ENCODE measurements around the gene C21orf58. TPM values are rescaled to one million over a fixed set of nuclear protein-coding genes. Genes with fewer than 3 reads are reported as not detected.

The C21orf58 gene
- total and polyA plus RNA-seq, 5 donors from 2014 or later: 0.64 to 5.2 (median 0.90) TPM

GRCh38 chr21:46351476-46352163, 27.9 kb upstream of the C21orf58 start:
- no peak for ATAC-seq (ENCODE audit: low read depth in 2 of 2)
- H3K4me3 Mint-ChIP-seq: no peak overlapping the region
- H3K27ac ChIP-seq (ENCODE audit: insufficient read depth, low read length, poor library complexity, severe bottlenecking): no peak overlapping the region
- no peak for DNase-seq
- no peaks in the 10 kb centered on the region for H3K9me3 ChIP-seq (ENCODE audit: control insufficient read depth in 2 of 2, low read length in 2 of 2)
- no peak overlapping the region for H3K4me3 ChIP-seq (ENCODE audit: low read depth, low read length)
- no peaks in the 10 kb centered on the region for H3K27me3 Mint-ChIP-seq
- peak overlapping the region in 1 of 3 donors; percentile 8 for H3K27ac Mint-ChIP-seq
- H3K4me1 ChIP-seq (ENCODE audit: control insufficient read depth, insufficient read depth, low read length, poor library complexity, severe bottlenecking): no peaks in the 10 kb centered on the region
- no peaks in the 10 kb centered on the region for H3K9me3 Mint-ChIP-seq
- H3K36me3 ChIP-seq (ENCODE audit: control insufficient read depth, insufficient read depth, low read length): peaks cover 81% of the 10 kb centered on the region
- peaks cover 37% of the 10 kb centered on the region for H3K36me3 Mint-ChIP-seq
- H3K27me3 ChIP-seq (ENCODE audit: control insufficient read depth, insufficient read depth, low read length): no peaks in the 10 kb centered on the region
- no peaks in the 10 kb centered on the region for H3K4me1 Mint-ChIP-seq

GRCh38 chr21:46350981-46351380, 27.3 kb upstream of the C21orf58 start:
- Mint-ChIP-seq H3K27ac (peak overlapping the region in 1 of 3 donors; percentile 8), H3K27me3 (no peaks in the 10 kb centered on the region), H3K4me1 (no peaks in the 10 kb centered on the region), H3K36me3 (peaks cover 41% of the 10 kb centered on the region), H3K9me3 (no peaks in the 10 kb centered on the region), H3K4me3 (no peak overlapping the region)
- no peak overlapping the region for H3K27ac ChIP-seq (ENCODE audit: insufficient read depth, low read length, poor library complexity, severe bottlenecking)
- no peak overlapping the region for H3K4me3 ChIP-seq (ENCODE audit: low read depth, low read length)
- no peak for DNase-seq
- H3K27me3 ChIP-seq (ENCODE audit: control insufficient read depth, insufficient read depth, low read length): no peaks in the 10 kb centered on the region
- no peaks in the 10 kb centered on the region for H3K9me3 ChIP-seq (ENCODE audit: control insufficient read depth in 2 of 2, low read length in 2 of 2)
- no peak for ATAC-seq (ENCODE audit: low read depth in 2 of 2)
- H3K4me1 ChIP-seq (ENCODE audit: control insufficient read depth, insufficient read depth, low read length, poor library complexity, severe bottlenecking): no peaks in the 10 kb centered on the region
- peaks cover 86% of the 10 kb centered on the region for H3K36me3 ChIP-seq (ENCODE audit: control insufficient read depth, insufficient read depth, low read length)

- Mint-ChIP-seq H3K27ac (no peak overlapping the region), H3K4me1 (no peaks in the 10 kb centered on the region), H3K9me3 (no peaks in the 10 kb centered on the region), H3K36me3 (peaks cover 45% of the 10 kb centered on the region), H3K27me3 (no peaks in the 10 kb centered on the region), H3K4me3 (no peak overlapping the region)
- no peak for DNase-seq
- Histone ChIP-seq H3K9me3 (ENCODE audit: control insufficient read depth in 2 of 2, low read length in 2 of 2) (no peaks in the 10 kb centered on the region), H3K27ac (ENCODE audit: insufficient read depth, low read length, poor library complexity, severe bottlenecking) (no peak overlapping the region), H3K36me3 (ENCODE audit: control insufficient read depth, insufficient read depth, low read length) (peaks cover 90% of the 10 kb centered on the region), H3K27me3 (ENCODE audit: control insufficient read depth, insufficient read depth, low read length) (no peaks in the 10 kb centered on the region), H3K4me3 (ENCODE audit: low read depth, low read length) (no peak overlapping the region), H3K4me1 (ENCODE audit: control insufficient read depth, insufficient read depth, low read length, poor library complexity, severe bottlenecking) (no peaks in the 10 kb centered on the region)
- no peak for ATAC-seq (ENCODE audit: low read depth in 2 of 2)
These were observed 26.9 kb upstream of the C21orf58 start for GRCh38 chr21:46350571-46350970.

GRCh38 chr21:46349134-46349760, 25.6 kb upstream of the C21orf58 start:
- H3K4me1 Mint-ChIP-seq: no peaks in the 10 kb centered on the region
- Histone ChIP-seq H3K27me3 (ENCODE audit: control insufficient read depth, insufficient read depth, low read length) (no peaks in the 10 kb centered on the region), H3K4me3 (ENCODE audit: low read depth, low read length) (no peak overlapping the region), H3K4me1 (ENCODE audit: control insufficient read depth, insufficient read depth, low read length, poor library complexity, severe bottlenecking) (no peaks in the 10 kb centered on the region), H3K36me3 (ENCODE audit: control insufficient read depth, insufficient read depth, low read length) (peaks cover 82% of the 10 kb centered on the region), H3K9me3 (ENCODE audit: control insufficient read depth in 2 of 2, low read length in 2 of 2) (no peaks in the 10 kb centered on the region), H3K27ac (ENCODE audit: insufficient read depth, low read length, poor library complexity, severe bottlenecking) (no peak overlapping the region)
- peaks cover 43% of the 10 kb centered on the region for H3K36me3 Mint-ChIP-seq
- H3K4me3 Mint-ChIP-seq: no peak overlapping the region
- no peaks in the 10 kb centered on the region for H3K9me3 Mint-ChIP-seq
- ATAC-seq (ENCODE audit: low read depth in 2 of 2) (no peak), DNase-seq (no peak)
- H3K27ac Mint-ChIP-seq: no peak overlapping the region
- H3K27me3 Mint-ChIP-seq: no peaks in the 10 kb centered on the region

- H3K9me3 ChIP-seq (ENCODE audit: control insufficient read depth in 2 of 2, low read length in 2 of 2): no peaks in the 10 kb centered on the region
- H3K27ac ChIP-seq (ENCODE audit: insufficient read depth, low read length, poor library complexity, severe bottlenecking): no peak overlapping the region
- DNase-seq (no peak), ATAC-seq (ENCODE audit: low read depth in 2 of 2) (no peak)
- Mint-ChIP-seq H3K4me3 (no peak overlapping the region), H3K36me3 (peaks cover 36% of the 10 kb centered on the region), H3K27me3 (no peaks in the 10 kb centered on the region), H3K9me3 (no peaks in the 10 kb centered on the region), H3K27ac (no peak overlapping the region), H3K4me1 (peaks cover 0 to 7% (median 2%) of the 10 kb centered on the region in 4 donors)
- H3K4me3 ChIP-seq (ENCODE audit: low read depth, low read length): no peak overlapping the region
- no peaks in the 10 kb centered on the region for H3K27me3 ChIP-seq (ENCODE audit: control insufficient read depth, insufficient read depth, low read length)
- H3K4me1 ChIP-seq (ENCODE audit: control insufficient read depth, insufficient read depth, low read length, poor library complexity, severe bottlenecking): no peaks in the 10 kb centered on the region
- peaks cover 68% of the 10 kb centered on the region for H3K36me3 ChIP-seq (ENCODE audit: control insufficient read depth, insufficient read depth, low read length)
These were observed 24.2 kb upstream of the C21orf58 start for GRCh38 chr21:46347791-46348381.

GRCh38 chr21:46347203-46347550, 23.5 kb upstream of the C21orf58 start:
- Histone ChIP-seq H3K36me3 (ENCODE audit: control insufficient read depth, insufficient read depth, low read length) (peaks cover 61% of the 10 kb centered on the region), H3K4me1 (ENCODE audit: control insufficient read depth, insufficient read depth, low read length, poor library complexity, severe bottlenecking) (no peaks in the 10 kb centered on the region), H3K9me3 (ENCODE audit: control insufficient read depth in 2 of 2, low read length in 2 of 2) (no peaks in the 10 kb centered on the region), H3K27me3 (ENCODE audit: control insufficient read depth, insufficient read depth, low read length) (no peaks in the 10 kb centered on the region), H3K27ac (ENCODE audit: insufficient read depth, low read length, poor library complexity, severe bottlenecking) (no peak overlapping the region), H3K4me3 (ENCODE audit: low read depth, low read length) (no peak overlapping the region)
- no peaks in the 10 kb centered on the region for H3K27me3 Mint-ChIP-seq
- no peaks in the 10 kb centered on the region for H3K9me3 Mint-ChIP-seq
- H3K27ac Mint-ChIP-seq: no peak overlapping the region
- DNase-seq (no peak), ATAC-seq (ENCODE audit: low read depth in 2 of 2) (no peak)
- H3K36me3 Mint-ChIP-seq: peaks cover 38% of the 10 kb centered on the region
- H3K4me1 Mint-ChIP-seq: peaks cover 0 to 7% (median 3%) of the 10 kb centered on the region in 4 donors
- no peak overlapping the region for H3K4me3 Mint-ChIP-seq

- no peak for DNase-seq
- Mint-ChIP-seq H3K36me3 (peaks cover 38% of the 10 kb centered on the region), H3K27me3 (no peaks in the 10 kb centered on the region), H3K27ac (no peak overlapping the region), H3K4me1 (peaks cover 0 to 7% (median 3%) of the 10 kb centered on the region in 4 donors), H3K9me3 (no peaks in the 10 kb centered on the region), H3K4me3 (no peak overlapping the region)
- Histone ChIP-seq H3K27me3 (ENCODE audit: control insufficient read depth, insufficient read depth, low read length) (no peaks in the 10 kb centered on the region), H3K4me3 (ENCODE audit: low read depth, low read length) (no peak overlapping the region), H3K4me1 (ENCODE audit: control insufficient read depth, insufficient read depth, low read length, poor library complexity, severe bottlenecking) (no peaks in the 10 kb centered on the region), H3K9me3 (ENCODE audit: control insufficient read depth in 2 of 2, low read length in 2 of 2) (no peaks in the 10 kb centered on the region), H3K27ac (ENCODE audit: insufficient read depth, low read length, poor library complexity, severe bottlenecking) (no peak overlapping the region), H3K36me3 (ENCODE audit: control insufficient read depth, insufficient read depth, low read length) (peaks cover 57% of the 10 kb centered on the region)
- no peak for ATAC-seq (ENCODE audit: low read depth in 2 of 2)
These were observed 22.9 kb upstream of the C21orf58 start for GRCh38 chr21:46346296-46347202.
